ENCODE measurements around the gene TANGO6.

The TANGO6 gene

DNA sequence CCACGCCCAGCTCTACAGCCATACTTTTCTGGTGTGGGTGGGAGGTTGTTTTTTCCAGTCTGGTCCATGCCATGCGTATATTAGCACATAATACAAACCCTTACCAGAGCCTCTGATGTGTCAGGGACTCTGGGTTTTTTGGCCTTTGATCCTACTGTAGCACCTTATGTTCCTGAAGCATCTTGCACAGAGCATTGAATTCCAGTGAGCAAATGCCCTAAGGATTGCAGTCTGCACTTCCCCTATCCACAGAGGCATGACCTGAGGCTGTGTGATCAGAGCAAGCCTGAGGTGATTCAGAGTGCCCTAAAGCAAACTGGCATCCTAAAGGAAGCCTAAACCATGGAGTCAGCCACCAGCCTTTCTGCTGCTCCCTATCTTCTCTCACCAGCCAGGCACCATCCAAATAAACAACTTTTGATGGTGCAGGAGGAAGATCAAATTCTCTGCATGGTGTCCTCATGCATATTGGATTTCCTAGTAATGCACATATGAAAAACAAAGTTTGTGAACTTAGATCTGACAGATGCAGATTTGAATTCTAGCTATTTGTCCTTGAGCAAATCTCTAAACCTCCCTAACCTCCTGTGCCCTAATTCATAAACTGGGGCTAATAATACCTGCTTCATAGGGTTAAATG, 220.9 kb downstream of the TANGO6 start:
- no peak for DNase-seq

DNA sequence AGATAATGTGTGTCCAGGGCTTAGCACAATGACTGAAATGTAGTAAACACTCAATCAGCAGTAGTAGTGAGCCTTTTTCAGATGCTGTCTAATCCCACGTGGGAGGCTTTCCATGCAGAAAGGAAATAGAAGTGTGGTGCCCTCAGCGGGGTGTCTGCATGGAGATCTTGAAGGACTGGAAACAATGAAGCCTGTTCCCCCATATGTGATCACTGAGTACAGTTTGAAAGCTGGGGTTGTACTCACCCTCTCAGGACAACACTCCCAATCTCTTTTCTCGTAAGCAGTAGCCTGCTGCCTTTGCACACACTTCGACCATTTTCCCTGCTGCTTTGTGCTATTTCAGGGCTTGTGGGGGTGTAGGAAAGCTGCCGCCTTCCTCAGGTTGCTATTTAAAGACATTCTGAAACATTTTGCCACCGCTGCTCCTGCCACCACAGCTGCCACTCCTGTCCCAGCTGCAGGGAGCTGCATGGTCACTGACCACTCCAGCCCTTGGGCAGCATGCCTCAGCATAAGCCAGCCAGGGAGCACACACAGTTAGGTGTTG, 221.5 kb downstream of the TANGO6 start:
- no peak for DNase-seq

DNA sequence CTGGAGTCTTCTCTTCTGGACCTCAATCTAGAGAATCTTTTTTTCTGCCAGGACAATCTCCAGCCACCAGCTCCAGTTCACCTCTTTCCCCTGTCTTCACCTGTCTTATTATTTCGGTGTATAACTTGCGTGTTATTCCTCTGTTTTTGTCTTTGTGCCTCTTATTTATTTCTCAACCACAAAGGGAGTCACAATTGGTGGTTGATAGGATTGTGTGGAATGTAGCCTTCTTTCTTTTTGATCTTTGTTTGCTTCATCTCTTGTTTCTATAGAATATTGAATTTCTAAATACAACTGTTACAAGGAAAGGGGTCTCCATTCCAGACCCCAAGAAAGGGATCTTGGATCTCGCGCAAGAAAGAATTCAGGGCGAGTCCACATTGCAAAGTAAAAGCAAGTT, 226.2 kb downstream of the TANGO6 start:
- DNase-seq: no peak

DNA sequence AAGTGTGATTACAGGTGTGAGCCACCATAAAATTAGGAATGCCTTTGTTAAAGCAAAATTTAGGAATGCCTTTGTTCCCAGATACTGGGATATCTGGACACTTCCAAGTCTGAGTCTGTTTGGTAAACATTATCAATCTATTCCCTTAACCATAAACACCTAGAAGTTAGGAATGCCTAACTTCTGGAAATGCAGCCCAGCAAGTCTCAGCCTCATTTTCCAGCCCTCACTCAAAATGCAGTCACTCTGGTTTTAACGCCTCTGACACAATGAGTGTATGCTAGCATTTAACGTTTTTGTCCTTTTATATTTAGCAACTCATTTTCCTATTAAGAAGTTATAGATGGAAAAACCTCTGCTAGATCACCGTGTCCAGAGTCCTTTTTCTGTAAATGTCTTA, 227.7 kb downstream of the TANGO6 start:
- DNase-seq: no peak

DNA sequence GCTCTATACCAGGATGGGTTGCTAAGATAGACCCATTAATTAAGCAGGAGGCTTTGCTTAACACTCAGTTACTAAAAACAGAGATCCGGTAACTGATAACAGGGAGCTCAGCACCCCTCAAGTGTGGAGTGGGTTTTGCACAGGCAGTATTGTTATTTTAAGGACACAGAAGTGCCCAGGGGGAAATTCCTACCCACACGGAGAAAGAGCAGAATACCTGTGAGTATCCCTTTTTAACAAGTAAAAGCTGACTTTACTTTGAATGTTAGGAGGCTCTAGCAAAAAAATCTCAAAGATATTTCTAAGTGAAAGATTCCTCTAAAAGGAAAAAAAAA, 229.3 kb downstream of the TANGO6 start:
- no peak for DNase-seq

DNA sequence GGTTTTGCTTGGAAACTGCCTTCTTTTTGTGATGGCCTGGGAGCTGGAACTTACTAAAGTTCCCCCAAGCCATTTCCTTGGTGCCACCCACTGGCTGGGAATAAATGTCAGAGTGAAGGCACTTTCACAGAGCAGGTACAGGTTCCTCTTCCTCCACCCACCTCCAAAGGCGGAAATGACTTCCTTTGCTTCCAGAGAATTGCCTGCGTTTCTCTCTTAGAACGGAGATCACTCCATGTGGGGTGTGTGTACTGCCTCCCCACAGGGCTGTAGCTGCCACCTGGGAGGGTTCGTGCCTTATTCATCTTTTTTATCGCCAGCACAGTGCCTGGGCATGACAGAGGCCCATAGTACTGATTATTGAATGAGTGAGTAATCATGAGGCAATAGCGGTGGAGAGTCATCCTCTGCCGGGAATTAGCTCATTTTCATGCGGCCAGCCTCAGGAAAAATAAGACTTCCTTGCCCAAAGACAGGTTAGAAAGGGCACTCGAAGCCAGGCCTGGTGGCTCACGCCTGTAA, 229.9 kb downstream of the TANGO6 start:
- DNase-seq: no peak

DNA sequence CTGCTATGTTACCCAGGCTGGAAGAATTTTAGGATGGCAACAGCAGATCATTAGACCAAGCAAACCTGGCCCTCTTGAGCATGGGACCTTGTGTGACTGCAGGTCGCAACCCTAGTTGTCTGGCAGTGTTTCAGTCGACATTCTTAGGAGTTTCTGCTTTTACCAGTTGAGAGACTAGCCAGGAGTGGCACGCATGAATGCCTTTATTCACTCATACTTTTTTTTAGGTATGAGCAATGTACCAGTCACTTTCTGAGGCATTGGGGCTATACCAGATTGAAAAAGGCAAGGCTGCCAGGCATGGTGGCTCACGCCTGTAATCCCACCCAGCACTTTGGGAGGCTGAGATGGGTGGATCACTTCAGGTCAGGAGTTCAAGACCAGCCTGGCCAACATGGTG, 233.9 kb downstream of the TANGO6 start:
- no peak for DNase-seq

DNA sequence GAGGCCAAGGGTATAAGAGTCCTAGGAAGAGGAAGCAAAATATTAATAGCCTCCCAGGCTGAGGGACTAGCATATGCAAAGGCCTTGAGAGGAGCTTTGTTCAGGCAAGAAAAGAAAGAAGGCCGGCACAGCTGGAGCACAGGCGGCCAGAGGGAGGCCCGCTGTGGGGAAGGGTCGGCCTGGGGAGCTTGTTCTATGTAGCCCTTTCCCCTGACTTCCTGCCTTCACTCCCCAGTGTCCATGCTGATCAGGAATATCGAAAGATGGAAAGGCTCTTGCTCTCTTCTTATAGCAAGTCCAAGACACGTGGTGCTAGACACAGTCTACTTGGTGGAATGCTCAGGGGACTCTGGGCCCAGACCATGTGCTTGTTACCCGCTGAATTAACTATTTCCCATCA, 234.7 kb downstream of the TANGO6 start:
- DNase-seq: no peak

DNA sequence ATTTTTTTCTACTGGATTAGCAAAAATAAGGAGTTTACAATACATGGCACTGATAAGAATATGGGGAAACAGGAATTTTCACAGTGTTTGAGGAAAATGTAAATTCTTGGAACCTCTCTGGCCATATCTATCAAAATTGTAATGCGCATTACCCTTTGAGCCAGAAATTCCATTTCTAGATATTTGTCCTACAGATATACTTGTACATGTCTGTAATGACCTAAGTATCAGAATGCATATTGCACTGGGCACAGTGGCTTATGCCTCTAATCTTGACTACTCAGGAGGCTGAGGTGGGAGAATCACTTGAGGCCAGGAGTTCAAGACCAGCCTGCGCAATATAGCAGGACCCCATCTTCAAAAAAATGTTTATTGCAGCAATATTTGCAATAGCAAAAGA, 236.4 kb downstream of the TANGO6 start:
- DNase-seq: no peak

DNA sequence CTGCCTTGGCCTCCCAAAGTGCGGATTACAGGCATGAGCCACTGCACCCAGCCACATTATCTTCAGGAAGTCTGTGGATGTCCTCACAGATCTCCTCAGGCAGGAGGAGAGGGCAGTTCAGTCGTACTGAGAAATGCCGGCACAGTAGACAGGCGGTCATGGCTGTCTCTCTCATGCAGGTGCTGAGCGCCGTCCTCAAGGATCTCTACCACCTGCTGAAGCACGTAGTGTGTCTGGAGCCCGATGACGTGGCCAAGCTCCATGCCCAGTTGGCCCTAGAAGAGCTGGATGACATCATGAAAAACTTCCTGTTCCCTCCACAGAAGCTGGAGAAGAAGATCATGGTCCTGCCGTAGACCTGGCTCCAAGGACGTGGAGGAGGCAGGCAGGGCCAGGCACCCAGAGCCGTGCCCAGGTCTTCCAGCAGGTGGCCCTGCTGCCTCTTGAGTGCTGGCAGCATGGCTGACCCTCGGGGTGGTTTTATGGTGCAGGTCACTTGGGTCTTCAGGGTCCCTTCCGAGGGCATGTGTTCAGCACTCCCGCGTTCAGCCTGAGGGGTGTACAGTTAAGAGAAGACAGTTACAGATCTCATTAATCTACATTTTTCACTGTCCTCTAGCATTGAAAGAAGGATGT, 240.1 kb downstream of the TANGO6 start:
- DNase-seq: no peak

DNA sequence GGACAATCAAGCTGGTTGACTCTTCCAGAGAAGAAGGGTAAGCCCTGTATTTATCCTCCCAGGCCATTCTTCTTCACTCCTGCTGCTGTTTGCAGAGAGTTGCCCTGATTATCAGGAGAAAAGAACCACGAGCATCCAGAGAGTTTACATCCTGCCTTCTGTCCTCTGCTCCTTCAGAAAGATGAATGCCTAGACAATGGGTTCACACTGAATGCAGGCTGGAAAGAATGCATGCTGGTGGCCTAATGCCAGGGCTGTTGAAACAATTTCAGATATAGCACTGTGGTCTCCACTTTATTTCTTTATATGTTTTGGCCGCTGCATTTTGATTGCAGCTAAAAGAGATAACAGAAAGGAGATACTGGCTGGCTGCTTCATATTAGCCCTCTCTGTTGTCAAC, 241.0 kb downstream of the TANGO6 start:
- DNase-seq: no peak

DNA sequence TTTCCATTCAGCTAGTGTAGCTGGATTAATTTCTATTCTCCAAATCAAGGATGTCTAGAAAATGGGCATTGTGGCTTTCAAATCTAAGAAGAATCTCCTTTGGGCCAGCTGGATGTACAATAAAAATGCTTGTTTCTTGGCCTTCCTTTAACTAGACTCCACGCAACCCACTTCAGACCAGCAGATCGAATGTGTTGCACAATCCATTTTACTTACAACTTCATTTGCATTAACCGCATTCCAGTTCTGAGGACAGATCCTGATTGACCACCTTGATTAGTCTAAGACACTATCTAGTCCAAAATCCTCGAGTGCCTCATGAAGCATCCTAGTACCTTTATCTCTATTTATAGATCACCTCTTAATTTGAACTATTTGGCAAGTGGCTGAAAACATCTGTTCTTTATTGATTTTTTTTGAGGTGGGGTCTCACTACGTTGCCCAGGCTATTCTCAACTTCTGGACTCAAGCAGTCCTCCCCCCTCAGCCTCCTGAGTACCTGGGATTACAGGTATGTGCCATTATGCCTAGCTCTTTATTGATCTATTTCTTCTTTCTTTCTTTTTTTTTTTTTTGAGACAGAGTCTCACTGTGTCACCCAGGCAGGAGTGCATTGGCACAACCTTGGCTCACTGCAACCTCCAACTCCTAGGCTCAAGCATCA, 241.8 kb downstream of the TANGO6 start:
- DNase-seq: no peak

DNA sequence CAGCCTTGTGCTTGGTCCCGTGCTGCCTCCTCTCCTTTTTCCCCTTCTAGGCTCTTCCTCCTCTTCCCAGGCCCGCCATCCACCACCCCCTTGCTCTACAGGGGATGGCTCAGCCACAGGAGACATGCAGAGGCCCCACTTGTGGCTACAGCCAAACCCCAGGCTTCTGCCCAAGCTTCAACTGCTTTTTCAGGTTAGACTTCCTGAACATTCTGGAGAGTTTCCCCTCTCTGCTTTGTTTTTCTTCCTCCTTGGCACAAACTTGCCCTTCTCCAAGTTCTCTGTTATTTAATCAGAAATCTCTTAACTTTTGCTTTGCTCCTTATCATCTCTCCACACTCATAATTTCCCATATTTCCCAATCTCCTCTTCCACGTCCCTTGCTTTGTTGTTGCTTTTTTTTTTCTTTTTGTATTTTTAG, 243.8 kb downstream of the TANGO6 start:
- no peak for DNase-seq

DNA sequence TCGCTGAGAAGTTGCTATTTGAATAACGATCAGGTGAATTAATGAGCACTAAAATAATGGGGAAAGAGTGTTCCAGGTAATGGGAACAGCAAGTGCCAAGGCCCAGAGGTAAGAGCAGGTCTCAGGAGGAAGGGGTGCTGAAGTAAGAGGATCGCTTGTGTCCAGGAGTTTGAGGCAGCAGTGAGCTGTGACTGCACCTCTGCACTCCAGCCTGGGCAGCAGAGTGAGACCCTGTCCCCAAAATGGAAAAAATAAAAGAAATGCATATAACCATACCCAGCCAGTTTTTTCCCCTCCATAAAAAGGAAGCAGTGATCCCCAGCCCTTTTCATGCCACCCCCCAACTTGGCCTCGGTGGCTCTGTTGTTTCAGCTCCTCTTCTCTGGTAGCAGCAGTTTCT, 245.4 kb downstream of the TANGO6 start:
- no peak for DNase-seq

DNA sequence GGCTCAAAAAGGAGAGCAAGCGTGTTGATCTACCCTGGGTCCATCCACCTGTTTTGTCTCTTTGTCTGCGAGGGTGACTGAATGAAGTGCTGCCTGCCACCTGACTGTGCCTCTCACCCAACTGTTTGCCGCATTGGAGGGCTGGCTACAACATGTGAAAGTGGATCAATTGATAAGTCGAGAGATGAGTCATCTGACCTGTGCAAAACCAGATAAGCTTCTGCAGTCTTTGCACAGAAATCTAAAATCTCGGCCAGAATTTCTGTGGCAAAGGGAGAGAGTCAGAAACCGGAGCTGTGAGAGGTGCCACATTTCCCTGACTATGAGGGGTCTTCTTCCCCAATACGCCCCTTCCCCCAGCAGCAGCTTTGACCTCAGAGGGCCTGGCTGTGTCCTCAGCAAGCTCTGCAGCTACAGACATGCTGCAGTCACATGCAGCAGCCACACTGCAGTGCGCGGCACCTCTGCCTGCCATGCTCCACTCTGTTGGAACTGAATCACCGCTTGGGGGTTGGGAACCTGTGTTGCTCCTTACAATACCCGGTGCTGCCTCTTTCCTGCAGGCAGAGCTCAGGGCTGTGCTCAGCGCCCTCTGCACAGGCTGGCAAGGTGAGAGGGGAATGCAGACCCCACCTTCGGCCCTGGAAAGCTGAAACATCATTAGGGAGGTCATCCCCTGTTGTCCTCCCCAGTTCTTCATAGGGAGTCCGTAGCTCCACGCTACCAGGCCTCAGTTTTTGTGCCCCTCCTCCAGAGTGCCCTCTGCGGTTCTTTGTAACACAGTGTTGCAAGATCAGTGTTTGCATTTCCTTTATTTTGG, 246.0 kb downstream of the TANGO6 start:
- DNase-seq: no peak

DNA sequence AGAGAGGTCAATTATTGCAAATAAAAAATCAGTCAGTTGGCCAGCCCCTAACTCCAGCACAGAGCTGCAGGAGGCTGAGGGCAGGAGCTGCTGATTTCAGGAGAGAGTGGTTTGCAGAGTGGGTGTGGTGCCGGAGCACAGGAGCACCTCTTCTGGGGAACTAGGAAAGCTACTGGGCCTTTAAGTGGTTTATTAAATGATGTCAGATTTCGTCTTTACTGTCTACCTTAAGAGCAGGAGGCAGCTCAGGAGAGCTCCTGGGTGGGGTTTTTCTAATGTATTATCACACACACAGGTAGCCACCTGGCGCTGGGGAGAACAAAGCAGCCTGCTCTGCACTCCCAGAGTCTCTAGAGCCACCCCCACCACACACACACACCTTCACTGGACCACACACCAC, 250.6 kb downstream of the TANGO6 start:
- no peak for DNase-seq

DNA sequence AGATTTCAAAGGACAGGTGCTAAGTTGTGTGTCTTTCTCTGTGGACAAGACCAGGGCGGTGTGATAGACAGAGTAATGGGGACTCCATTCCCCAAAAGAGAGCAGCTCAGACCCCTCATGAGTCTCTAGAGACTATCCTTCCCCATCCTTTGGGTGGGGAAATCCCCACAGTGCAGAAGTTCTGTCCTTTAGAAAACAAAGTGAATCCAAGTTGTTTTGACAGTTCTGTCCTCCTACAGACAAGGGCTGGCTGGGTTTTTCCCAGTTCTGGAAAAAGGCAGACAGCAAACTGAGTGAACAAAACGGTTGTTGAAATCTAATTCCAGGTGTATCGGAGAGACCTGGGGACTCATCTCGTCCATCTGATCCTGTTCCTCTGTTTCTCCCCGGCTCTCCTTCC, 251.2 kb downstream of the TANGO6 start:
- no peak for DNase-seq

DNA sequence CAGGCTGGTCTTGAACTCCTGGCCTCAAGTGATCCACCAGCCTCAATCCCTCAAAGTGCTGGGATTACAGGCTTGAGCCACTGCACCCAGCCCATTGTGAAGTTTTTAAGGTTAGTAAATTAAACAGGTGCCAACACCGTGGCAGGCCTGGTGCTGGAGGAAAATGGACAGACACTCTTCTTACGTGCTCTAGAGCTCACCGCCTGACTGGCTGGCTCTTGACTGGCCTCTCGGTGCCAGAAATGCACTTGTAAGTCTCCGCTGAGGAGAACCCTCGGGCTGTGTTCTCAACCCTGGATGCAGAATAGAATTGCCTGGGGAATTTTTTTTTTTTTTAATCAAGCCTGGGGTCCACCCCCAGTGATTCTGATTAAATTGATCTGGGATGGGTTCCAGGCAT, 251.9 kb downstream of the TANGO6 start:
- DNase-seq: no peak

DNA sequence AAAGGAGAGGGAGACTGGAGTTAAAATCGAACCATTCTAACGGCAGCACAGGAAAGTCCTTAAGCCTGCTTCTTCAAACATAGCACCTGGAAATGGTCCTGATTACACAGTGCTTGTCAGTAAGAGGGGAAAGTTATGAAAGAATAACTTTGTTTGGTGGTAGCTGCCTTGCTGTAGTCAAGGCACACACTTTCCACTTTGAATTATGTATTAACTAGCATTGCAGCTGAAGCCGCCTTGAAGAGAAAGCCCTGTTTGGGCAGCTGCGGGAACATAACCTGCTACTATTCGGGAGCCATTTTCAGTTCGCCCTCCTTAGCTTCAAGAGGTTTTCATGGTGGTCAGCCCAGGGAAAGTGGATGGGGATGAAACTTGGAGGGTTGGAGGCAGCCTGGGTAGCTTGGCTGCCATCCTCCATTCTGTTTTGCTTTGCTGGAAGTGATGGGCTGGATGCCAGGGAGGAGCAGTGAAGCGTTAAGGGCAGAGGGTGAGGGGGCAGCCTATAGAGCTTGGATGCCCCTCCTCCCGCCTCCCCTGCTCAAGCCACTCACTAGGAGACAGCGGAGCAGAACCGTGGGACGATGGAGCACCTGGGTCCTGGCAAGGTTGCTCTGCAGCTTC, 256.9 kb downstream of the TANGO6 start:
- DNase-seq: no peak

DNA sequence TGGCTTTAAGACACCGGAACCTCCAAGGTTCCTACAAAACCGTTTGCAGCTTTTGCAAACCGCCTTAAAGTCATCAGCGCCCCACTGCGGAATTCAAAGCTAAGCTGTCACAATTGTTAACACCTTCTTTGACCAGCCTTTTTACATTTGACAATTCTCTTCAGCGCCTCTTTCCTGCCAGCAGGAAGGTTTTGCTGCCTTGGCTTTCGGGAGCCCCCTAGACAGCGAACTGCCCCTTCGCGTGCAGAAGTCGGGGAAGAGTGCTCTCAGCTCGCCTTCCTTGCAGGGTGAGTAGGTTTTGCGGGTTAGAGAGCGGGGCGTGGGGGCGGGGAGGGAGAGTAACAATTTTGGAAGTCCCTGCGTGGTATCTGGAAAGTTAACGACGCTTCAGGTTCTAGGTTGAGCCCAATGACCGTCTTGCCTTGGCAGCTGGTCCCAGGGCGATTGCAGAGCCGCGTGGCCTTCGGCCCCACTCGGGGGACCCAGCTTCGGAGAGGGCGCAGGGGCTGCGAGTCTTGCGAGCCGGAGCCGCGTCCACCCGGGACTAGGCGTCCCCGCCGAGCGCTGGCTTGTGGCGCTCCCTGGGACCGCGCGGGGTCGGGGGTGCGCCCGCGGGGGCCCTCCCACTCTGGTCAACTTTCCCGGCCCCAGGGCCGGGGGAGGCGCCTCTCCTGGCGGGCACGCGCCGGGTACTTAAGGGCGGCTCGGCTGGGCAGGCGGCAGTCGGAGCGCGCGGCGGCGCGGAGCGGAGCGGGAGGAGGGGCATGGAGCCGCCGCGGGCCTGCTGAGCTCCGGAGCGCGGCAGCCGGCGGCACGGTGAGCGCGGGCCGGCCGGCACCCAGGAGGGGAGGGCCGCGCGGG, 262.4 kb downstream of the TANGO6 start, which contains the start of gene HAS3:
Gene HAS3, plus strand, starts transcription at position 153 of the 861 bp plus-strand sequence. CDS start 3,743 bp downstream, outside the sequence.
- no peak for DNase-seq

DNA sequence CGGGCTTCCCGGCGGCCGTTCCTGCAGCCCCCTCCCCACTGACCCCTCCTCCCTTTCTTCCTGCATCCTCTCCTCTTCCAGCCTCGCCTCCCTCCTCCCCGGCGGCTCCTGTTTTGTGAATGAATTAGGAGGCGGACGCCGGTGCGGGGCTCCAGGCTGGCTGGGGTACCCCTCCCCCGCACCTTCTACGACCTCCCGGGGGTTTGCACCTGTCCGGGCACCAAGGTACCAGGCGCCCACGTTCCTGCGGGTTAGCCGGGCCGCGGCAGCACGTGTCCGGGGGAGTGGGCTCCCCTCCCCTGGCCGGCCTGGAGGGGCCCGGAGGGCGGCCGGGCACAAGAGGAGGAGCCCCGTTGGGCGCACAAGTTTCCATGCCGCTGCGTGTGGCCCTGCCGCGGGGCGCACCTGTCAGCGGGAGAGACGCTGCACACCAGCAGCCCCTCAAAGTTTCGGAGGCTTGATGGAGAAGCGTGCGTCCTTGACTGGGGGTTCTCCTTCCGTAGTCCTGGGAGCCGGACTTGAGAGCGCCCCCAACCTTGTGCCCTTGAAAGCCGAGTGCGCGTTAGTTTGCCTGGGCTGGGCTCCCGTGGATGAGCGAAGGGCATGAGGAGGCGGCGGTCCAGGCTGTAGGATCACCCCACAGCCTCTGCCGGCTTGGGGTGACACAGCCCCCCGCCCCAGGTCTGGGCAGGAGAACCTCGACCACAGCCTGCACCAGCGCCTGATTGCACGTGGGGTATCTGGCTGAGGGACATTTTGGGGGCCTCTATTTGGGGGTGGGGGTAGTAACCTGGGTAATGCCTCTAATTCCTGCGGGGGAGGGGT, 263.4 kb downstream of the TANGO6 start:
- DNase-seq: no peak
